ENCODE results near the gene BFSP2. TPM values are rescaled to one million over a fixed set of nuclear protein-coding genes. Genes with fewer than 3 reads are reported as not detected.
A peak's percentile ranks its signal among the peaks of the same experiment; 100 is the strongest.

Gene BFSP2
- polyA plus RNA-seq, 3 donors from 2014 or later, result 0.83 TPM; not detected in 2

GRCh38 chr3:133444423-133444774 lies 44.5 kb downstream of the BFSP2 start:
- H3K27me3 Mint-ChIP-seq (ENCODE audit: low read depth in 3 of 3), result peaks cover 2% of the 10 kb centered on the region in 3 donors
- DNase-seq, result no peak
- peaks cover 0 to 5% (median 0%) of the 10 kb centered on the region in 3 donors for H3K36me3 Mint-ChIP-seq
- no peaks in the 10 kb centered on the region for H3K9me3 Mint-ChIP-seq
- H3K4me1 Mint-ChIP-seq, result peaks cover 14 to 17% of the 10 kb centered on the region in 2 donors
- H3K4me3 Mint-ChIP-seq, result no peak overlapping the region
- no peak overlapping the region for H3K27ac Mint-ChIP-seq

DNA sequence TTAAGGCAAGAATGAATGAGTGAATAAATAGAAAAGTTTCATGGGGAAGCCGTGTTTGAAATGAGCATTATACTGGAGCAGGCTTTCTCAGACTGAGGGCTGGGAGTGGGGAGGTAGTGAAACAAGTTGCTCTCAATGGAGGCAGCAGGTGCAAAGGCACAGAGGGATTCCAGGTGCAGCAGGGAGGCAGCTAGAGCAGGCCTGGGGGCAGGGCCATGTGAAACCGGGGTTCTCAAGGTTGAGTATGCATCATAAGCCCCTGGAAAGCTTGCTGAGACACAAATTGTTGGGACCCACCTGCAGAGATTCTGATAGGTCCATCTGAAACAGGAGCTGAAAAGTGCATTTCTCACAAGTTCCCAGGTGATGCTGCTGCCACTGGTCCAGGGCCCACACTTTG lies 45.3 kb downstream of the BFSP2 start:
- Mint-ChIP-seq H3K9me3 (no peaks in the 10 kb centered on the region), H3K4me3 (no peak overlapping the region), H3K27ac (no peak overlapping the region), H3K27me3 (ENCODE audit: low read depth in 3 of 3) (peaks cover 2 to 4% (median 2%) of the 10 kb centered on the region in 3 donors), H3K36me3 (peaks cover 0 to 5% (median 0%) of the 10 kb centered on the region in 3 donors), H3K4me1 (peaks cover 14 to 17% of the 10 kb centered on the region in 2 donors)
- no peak for DNase-seq

- DNase-seq, result no peak
- H3K36me3 Mint-ChIP-seq, result no peaks in the 10 kb centered on the region
- H3K27ac Mint-ChIP-seq, result peak overlapping the region in 2 of 6 donors; percentile 40 to 83
- H3K9me3 Mint-ChIP-seq, result no peaks in the 10 kb centered on the region
- H3K4me3 Mint-ChIP-seq, result peak overlapping the region in 1 of 5 donors; percentile 27
- H3K27me3 Mint-ChIP-seq (ENCODE audit: low read depth in 3 of 3), result peaks cover 1 to 2% (median 2%) of the 10 kb centered on the region in 3 donors
- H3K4me1 Mint-ChIP-seq, result no peaks in the 10 kb centered on the region
These were observed 48.1 kb downstream of the BFSP2 start for GRCh38 chr3:133447750-133448477.

DNA sequence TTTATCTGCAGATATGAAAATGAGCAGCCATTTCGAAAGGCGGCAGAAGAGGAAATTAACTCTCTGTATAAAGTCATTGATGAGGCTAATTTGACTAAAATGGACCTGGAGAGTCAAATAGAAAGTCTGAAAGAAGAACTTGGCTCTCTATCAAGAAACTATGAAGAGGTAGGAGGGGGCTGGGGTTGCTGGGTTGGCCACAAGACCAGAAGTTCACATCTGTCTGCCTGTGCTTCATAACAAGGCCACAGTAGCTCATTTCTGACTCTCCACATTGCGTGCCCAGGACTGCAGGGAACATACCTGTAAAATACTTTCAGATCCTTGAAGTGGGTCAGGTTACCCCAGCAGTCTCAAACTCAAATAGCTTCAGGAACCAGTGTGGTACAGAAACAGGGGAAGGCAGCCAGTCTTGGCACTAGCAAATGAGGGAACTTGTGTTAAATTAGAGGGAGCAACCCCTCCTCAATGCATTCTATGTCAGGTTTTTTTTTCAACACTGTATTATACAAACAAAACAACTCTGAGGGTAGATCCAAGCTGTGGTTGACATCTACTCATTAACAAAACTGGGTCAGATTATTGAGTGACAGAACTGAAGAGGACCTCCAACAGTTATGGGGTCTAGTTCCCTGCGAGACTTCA lies 48.7 kb downstream of the BFSP2 start:
- Mint-ChIP-seq H3K27ac (peak overlapping the region in 3 of 6 donors; percentile 9 to 83 (median 40)), H3K9me3 (no peaks in the 10 kb centered on the region), H3K4me1 (no peaks in the 10 kb centered on the region), H3K4me3 (peak overlapping the region in 1 of 5 donors; percentile 27), H3K36me3 (no peaks in the 10 kb centered on the region), H3K27me3 (ENCODE audit: low read depth in 3 of 3) (peaks cover 1 to 2% (median 2%) of the 10 kb centered on the region in 3 donors)
- peak in 1 of 3 donors; percentile 20 for DNase-seq

DNA sequence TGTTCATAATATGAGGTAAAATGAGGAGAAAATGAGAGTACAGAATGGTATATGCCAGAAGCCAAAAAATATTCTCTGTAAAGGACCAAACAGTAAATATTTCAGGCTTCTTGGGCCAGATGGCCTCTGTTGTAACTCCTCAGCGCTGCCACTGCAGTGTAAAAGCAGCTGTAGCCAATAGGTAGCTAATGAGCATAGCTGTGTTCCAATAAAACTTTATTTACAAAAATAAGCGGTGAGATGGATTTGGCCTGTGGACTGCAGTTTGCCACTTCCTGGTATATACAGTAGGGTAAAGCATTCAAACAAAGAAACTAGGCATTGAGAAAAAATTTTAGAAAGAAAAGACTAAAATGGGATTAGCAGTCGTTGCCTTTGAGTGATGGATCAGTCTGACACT lies 51.5 kb downstream of the BFSP2 start:
- Mint-ChIP-seq H3K4me3 (no peak overlapping the region), H3K9me3 (no peaks in the 10 kb centered on the region), H3K4me1 (no peaks in the 10 kb centered on the region), H3K36me3 (no peaks in the 10 kb centered on the region), H3K27me3 (ENCODE audit: low read depth in 3 of 3) (peaks cover 0 to 2% (median 1%) of the 10 kb centered on the region in 3 donors), H3K27ac (no peak overlapping the region)
- DNase-seq, result no peak

DNA sequence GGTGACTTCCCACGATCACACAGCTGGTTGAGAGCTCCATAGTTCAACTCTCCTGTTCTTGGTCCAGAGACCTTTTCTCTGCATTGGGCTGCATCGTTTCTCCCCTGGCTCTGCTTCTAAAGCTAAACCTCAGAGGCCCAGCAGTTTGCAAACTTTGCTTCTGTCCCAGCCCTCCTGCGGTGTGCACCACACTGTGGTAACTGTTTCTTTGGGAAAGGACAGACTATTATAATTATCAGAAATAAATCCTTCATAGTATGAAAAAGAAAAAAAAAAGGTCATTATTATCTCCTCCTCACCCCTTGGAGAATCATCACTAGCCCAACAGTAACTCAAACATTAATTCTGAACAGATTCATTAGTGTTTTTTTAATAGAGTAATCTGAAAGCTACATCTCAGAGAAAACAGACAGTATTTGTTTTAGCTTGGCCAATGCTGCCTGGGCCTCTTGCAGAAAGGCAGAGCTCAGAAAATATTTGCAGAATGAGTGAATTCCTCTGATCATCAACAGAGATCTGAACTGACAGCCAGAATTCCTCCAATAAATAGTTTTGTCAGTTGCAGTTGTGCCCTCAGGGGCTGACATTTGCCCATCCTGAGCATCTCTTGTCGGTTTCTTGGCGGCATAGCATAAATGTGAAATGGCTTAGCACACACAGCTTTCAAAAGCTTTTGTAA lies 52.9 kb downstream of the BFSP2 start:
- no peaks in the 10 kb centered on the region for H3K36me3 Mint-ChIP-seq
- DNase-seq, result no peak
- H3K4me1 Mint-ChIP-seq, result no peaks in the 10 kb centered on the region
- no peak overlapping the region for H3K27ac Mint-ChIP-seq
- H3K4me3 Mint-ChIP-seq, result no peak overlapping the region
- no peaks in the 10 kb centered on the region for H3K9me3 Mint-ChIP-seq
- H3K27me3 Mint-ChIP-seq (ENCODE audit: low read depth in 3 of 3), result peaks cover 0 to 2% (median 1%) of the 10 kb centered on the region in 3 donors

- Mint-ChIP-seq H3K4me1 (no peaks in the 10 kb centered on the region), H3K27ac (no peak overlapping the region), H3K4me3 (no peak overlapping the region), H3K27me3 (ENCODE audit: low read depth in 3 of 3) (peaks cover 0 to 2% (median 1%) of the 10 kb centered on the region in 3 donors), H3K9me3 (no peaks in the 10 kb centered on the region), H3K36me3 (no peaks in the 10 kb centered on the region)
- no peak for DNase-seq
These were observed 53.5 kb downstream of the BFSP2 start for GRCh38 chr3:133453383-133453782.

DNA sequence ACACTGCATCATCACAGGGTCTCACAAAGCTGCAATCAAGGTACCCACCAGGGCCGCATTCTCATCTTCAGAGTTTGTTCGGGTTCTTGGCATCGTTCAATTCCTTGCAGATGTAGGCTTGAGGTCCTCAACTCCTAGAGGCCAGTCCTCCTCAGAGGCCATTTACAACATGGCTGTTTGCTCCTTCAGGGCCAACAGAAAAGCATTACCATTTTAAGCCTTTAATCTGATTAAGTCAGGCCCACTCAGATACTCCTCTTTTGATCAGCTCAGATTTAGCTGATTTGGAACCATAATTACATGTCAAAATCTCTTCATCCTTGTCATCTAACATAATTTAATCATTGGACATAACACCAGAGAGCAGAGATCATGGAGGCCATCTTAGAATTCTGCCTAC lies 55.4 kb downstream of the BFSP2 start:
- Mint-ChIP-seq H3K9me3 (no peaks in the 10 kb centered on the region), H3K36me3 (no peaks in the 10 kb centered on the region), H3K27ac (no peak overlapping the region), H3K27me3 (ENCODE audit: low read depth in 3 of 3) (peaks cover 0 to 2% (median 0%) of the 10 kb centered on the region in 3 donors), H3K4me1 (no peaks in the 10 kb centered on the region), H3K4me3 (no peak overlapping the region)
- DNase-seq, result no peak

GRCh38 chr3:133455960-133456359 lies 56.1 kb downstream of the BFSP2 start:
- Mint-ChIP-seq H3K9me3 (no peaks in the 10 kb centered on the region), H3K27me3 (ENCODE audit: low read depth in 3 of 3) (peaks cover 0 to 2% (median under 1%) of the 10 kb centered on the region in 3 donors), H3K4me1 (no peaks in the 10 kb centered on the region), H3K4me3 (no peak overlapping the region), H3K27ac (no peak overlapping the region), H3K36me3 (no peaks in the 10 kb centered on the region)
- DNase-seq, result no peak

GRCh38 chr3:133457025-133457424 lies 57.2 kb downstream of the BFSP2 start:
- Mint-ChIP-seq H3K36me3 (no peaks in the 10 kb centered on the region), H3K9me3 (no peaks in the 10 kb centered on the region), H3K4me1 (no peaks in the 10 kb centered on the region), H3K27ac (no peak overlapping the region), H3K4me3 (no peak overlapping the region), H3K27me3 (ENCODE audit: low read depth in 3 of 3) (peaks cover 0 to 4% (median 2%) of the 10 kb centered on the region in 3 donors)
- DNase-seq, result no peak

DNA sequence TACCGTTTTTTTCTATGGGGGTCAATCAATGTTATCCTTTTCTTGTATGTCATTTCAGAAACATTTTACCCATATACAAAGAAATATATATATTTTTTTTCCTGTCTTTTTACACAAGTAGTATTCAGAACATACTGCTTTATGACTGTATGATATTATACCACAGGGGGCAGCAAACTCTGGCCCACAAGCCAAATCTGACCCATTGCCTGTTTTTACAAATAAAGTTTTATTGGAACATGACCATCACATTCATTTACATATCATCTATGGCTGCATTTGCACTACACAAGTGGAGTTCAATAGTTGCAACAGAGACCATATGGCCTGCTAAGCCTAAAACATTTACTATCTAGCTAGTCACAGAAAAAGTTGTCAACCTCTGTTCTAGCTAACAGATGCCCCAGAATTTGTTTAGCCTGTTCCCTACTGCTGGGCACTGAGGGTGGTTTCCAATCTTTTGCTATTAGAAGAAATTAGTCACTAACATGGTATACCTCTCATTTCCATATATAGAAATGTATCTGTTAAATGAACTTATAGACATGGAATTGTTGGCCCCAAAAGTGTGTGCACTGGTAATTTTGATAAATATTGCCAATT lies 57.7 kb downstream of the BFSP2 start:
- H3K4me1 Mint-ChIP-seq, result no peaks in the 10 kb centered on the region
- no peaks in the 10 kb centered on the region for H3K9me3 Mint-ChIP-seq
- no peak overlapping the region for H3K4me3 Mint-ChIP-seq
- H3K27me3 Mint-ChIP-seq (ENCODE audit: low read depth in 3 of 3), result peaks cover 0 to 4% (median 2%) of the 10 kb centered on the region in 3 donors
- no peak for DNase-seq
- H3K36me3 Mint-ChIP-seq, result no peaks in the 10 kb centered on the region
- H3K27ac Mint-ChIP-seq, result no peak overlapping the region

- H3K4me1 Mint-ChIP-seq, result no peaks in the 10 kb centered on the region
- no peaks in the 10 kb centered on the region for H3K9me3 Mint-ChIP-seq
- H3K27ac Mint-ChIP-seq, result no peak overlapping the region
- H3K4me3 Mint-ChIP-seq, result no peak overlapping the region
- H3K36me3 Mint-ChIP-seq, result no peaks in the 10 kb centered on the region
- H3K27me3 Mint-ChIP-seq (ENCODE audit: low read depth in 3 of 3), result peaks cover 0 to 4% (median 2%) of the 10 kb centered on the region in 3 donors
- DNase-seq, result no peak
These were observed 59.5 kb downstream of the BFSP2 start for GRCh38 chr3:133459400-133459799.

DNA sequence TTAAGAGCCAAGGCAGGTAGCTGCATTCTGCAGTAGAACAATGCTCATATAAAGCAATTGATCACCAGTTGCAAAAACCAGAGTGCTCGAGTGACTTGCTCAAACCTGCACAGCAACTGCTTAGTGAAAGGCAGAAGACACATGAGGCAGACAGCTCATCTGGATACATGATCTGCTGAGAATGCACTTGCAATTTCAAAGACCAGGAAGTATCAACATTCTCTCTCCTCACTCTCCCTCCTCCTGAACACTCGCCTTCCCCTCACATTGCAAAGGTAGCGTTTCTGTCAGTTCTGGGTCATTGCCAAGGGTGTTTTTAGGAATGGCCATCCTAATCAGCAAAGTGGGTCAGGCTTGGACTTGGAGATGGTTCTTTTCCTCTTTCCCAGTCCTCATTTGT lies 61.0 kb downstream of the BFSP2 start:
- H3K9me3 Mint-ChIP-seq, result no peaks in the 10 kb centered on the region
- H3K27me3 Mint-ChIP-seq (ENCODE audit: low read depth in 3 of 3), result peaks cover 0 to 4% (median under 1%) of the 10 kb centered on the region in 3 donors
- H3K4me1 Mint-ChIP-seq, result no peaks in the 10 kb centered on the region
- no peak overlapping the region for H3K27ac Mint-ChIP-seq
- no peak for DNase-seq
- no peaks in the 10 kb centered on the region for H3K36me3 Mint-ChIP-seq
- no peak overlapping the region for H3K4me3 Mint-ChIP-seq

GRCh38 chr3:133461291-133461690 lies 61.4 kb downstream of the BFSP2 start:
- no peak overlapping the region for H3K27ac Mint-ChIP-seq
- H3K4me1 Mint-ChIP-seq, result no peaks in the 10 kb centered on the region
- no peak overlapping the region for H3K4me3 Mint-ChIP-seq
- H3K27me3 Mint-ChIP-seq (ENCODE audit: low read depth in 3 of 3), result peaks cover 0 to 4% (median 0%) of the 10 kb centered on the region in 3 donors
- H3K36me3 Mint-ChIP-seq, result no peaks in the 10 kb centered on the region
- H3K9me3 Mint-ChIP-seq, result no peaks in the 10 kb centered on the region
- no peak for DNase-seq
